GM18951 (cell line): ENCODE data around the gene PPIA.
"Not testable (repeated sequence)": the region's sequence is repeated elsewhere in the genome, so short reads cannot be mapped to it uniquely, and the experiment has no call there.

Experiments
- POLR2A ChIP-seq: IDR thresholded peaks from 4 replicates; pipeline ENCODE4 v1.6.1; 2011; ENCODE audit warnings: mild to moderate bottlenecking; ENCODE audit not compliant: insufficient read length, insufficient read depth; ENCODE audit errors: extremely low read depth
- in situ Hi-C: fragments of 300-500 bp; cut with MboI; formaldehyde crosslinking; loops from one replicate; pipeline ENCODE4 v1.12.0; 2022; ENCODE audit warnings: low sequenced_read_pairs, mixed read lengths, inconsistent platforms; ENCODE audit not compliant: unreplicated experiment

Gene PPIA

GRCh38 chr7:44802418-44803025 lies 6.0 kb downstream of the PPIA start:
- TF ChIP-seq POLR2A = peak; percentile 41
- in situ Hi-C loops = no loop called here

- in situ Hi-C loops = not testable (repeated sequence)
- TF ChIP-seq POLR2A = peak; percentile 9
These were observed 7.5 kb downstream of the PPIA start for GRCh38 chr7:44803828-44804519.

GRCh38 chr7:44805950-44806349 lies 9.5 kb downstream of the PPIA start:
- in situ Hi-C loops = no loop called here

GRCh38 chr7:44808914-44809393 lies 12.5 kb downstream of the PPIA start:
- no peak for TF ChIP-seq POLR2A
- in situ Hi-C loops = no loop called here

More at GRCh38 chr7:44805950-44806349, 9.5 kb downstream of the PPIA start:
- no peak for TF ChIP-seq POLR2A

GRCh38 chr7:44811093-44811492 lies 14.6 kb downstream of the PPIA start:
- no peak for TF ChIP-seq POLR2A
- in situ Hi-C loops = no loop called here

GRCh38 chr7:44811571-44811970 lies 15.1 kb downstream of the PPIA start:
- TF ChIP-seq POLR2A = no peak
- in situ Hi-C loops = no loop called here

- TF ChIP-seq POLR2A = no peak
- in situ Hi-C loops = no loop called here
These were observed 18.4 kb downstream of the PPIA start for GRCh38 chr7:44814919-44815318.

GRCh38 chr7:44819292-44819691 lies 22.8 kb downstream of the PPIA start:
- no peak for TF ChIP-seq POLR2A
- in situ Hi-C loops = no loop called here

GRCh38 chr7:44823255-44823781 lies 26.8 kb downstream of the PPIA start:
- in situ Hi-C loops = no loop called here
- TF ChIP-seq POLR2A = no peak

GRCh38 chr7:44824894-44825526 lies 28.5 kb downstream of the PPIA start:
- TF ChIP-seq POLR2A = no peak
- in situ Hi-C loops = no loop called here

GRCh38 chr7:44827567-44827966 lies 31.1 kb downstream of the PPIA start:
- no peak for TF ChIP-seq POLR2A
- in situ Hi-C loops = no loop called here

GRCh38 chr7:44838751-44839150 lies 42.3 kb downstream of the PPIA start:
- in situ Hi-C loops = no loop called here
- TF ChIP-seq POLR2A = no peak

- in situ Hi-C loops = not testable (repeated sequence)
These were observed 46.2 kb downstream of the PPIA start for GRCh38 chr7:44842675-44843074.

GRCh38 chr7:44843440-44843839 lies 47.0 kb downstream of the PPIA start:
- in situ Hi-C loops = not testable (repeated sequence)
